Stimulated activated CD8-positive, alpha-beta memory T cell treated with anti-CD3 and anti-CD28 coated beads, Interleukin-4, amount 100 ng/mL, for 1 hour (primary cell): Measurements from ENCODE around the gene DNAJC15.

ENCODE experiments used
- DNase-seq, 2 donors: peaks; one replicate each; pipeline ENCODE4 v3.0.0-alpha.2; 2020; ENCODE audit warnings: low read depth in 2 of 2, low spot score in 1 of 2

The DNAJC15 gene

DNA sequence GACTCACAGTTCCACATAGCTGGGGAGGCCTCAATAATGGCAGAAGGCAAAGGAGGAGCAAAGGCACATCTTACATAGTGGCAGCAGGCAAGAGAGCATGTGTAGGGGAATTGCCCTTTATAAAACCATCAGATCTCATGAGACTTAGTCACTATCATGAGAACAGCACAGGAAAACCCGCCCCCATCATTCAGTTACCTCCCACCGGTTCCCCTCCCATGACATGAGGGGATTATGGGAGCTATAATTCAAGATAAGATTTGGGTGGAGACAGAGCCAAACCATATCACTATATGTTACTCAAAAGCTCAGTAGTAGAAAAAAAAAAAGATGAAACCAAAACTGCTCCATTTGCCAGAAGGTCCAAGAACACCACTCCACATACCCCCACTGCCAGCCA is 58.5 kb downstream of the DNAJC15 start:
- DNase-seq, result no peak

- no peak for DNase-seq
These were observed 60.4 kb downstream of the DNAJC15 start for GRCh38 chr13:43083750-43084149.

GRCh38 chr13:43085545-43085944 is 62.2 kb downstream of the DNAJC15 start:
- DNase-seq, result no peak

DNA sequence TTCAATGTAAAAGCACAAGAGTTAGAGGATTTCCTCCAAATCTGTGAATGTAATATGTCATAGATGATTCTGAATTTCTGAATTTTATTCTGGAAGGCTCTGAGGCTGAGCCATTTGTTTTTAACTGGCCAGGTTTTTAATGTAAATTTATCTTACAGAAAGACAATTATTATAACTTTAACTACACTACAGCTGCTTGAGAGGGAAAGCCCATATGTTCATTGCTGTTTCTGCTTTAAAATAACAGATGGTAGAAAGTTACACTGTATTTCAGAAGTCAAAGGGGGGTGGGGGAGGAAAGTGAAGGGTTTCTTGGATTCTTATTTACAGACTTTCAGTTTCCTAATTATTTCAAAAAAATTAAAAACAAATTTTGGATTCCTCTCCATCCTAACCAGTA is 62.8 kb downstream of the DNAJC15 start:
- DNase-seq, result no peak

- DNase-seq, result no peak
These were observed 64.7 kb downstream of the DNAJC15 start for GRCh38 chr13:43088093-43088511.

GRCh38 chr13:43089912-43090498 is 66.6 kb downstream of the DNAJC15 start:
- DNase-seq, result no peak

DNA sequence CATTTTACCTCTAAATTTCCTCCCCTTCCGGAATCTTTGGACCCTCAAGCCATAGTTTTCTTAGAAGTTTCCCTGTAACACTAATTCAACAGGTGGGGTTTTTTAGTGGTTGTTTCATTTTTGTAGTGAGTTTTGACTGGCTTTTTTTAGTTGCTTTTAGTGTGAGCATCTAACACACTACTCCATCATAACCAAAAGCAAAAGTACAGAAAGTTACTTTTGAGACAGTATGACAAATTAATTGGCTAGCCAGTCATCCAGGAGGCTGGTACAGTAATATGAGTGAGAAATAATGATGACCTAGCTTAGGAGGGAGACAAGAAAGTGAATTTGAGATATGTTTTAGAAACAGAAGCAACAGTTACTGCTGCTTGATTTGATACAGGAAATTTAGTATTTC is 71.5 kb downstream of the DNAJC15 start:
- DNase-seq, result no peak

DNA sequence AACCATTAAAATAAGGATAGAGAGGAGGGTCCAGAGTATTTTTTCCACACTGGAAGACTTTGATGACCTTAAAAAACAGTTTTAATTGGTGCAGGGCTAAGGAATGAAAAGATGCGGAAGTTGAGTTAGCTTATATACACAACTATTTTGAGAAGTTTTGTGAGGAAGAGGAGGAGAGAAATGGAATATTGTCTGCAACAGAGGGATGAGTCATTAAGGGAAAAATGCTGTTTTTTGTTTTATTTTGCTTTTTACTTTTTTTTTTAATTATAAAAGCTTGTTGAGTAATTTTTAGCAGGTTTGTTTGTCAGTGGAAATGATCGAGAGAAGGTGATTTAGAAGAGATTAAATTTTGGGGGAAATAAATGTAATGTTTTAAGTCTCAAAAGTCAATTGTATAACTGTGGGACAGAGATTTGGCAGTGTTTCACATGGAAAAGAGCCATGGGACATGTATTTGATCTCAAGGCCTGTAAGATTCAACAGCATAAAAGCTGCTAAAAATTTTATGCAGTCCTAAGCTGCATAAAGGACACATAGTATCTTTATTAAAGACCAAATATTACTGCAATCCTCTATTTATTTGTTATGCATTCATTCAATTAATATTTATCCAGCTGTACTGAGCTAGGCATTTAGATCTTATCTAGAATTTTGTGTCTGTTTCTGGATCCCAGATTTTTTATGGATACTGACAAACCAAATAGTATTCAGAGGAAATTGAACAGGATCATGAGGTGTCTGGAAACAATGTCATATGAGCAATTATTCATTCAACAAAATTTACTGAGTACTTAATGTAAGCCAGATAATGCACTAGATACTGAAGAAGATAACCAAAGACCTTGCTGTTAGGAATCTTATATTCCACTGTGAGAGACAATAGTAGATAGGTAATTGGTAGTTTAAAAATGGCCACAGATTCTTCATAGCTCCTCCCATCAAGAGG is 72.7 kb downstream of the DNAJC15 start:
- no peak for DNase-seq

GRCh38 chr13:43100667-43101066 is 77.3 kb downstream of the DNAJC15 start:
- no peak for DNase-seq

GRCh38 chr13:43102304-43102703 is 78.9 kb downstream of the DNAJC15 start:
- DNase-seq, result no peak

- DNase-seq, result no peak
These were observed 84.4 kb downstream of the DNAJC15 start for GRCh38 chr13:43107780-43108179.

DNA sequence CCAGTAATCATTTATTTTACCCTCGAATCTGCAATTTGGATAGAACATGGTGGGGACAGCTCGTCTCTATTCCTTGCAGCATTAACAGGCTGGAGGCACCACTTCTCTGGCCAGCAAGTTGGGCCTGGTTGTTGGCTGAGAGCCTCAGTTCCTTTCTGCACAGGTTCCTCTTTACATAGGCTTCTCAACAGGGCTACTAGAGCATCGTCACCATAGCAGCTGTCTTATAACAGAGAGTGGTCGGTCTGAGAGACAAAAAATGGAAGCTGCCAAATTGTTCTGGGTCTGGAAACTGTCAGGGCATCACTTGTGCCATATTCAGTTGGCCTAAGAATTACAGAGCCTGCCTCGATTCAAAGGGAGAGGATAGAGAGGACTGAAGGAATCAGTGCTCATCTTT is 86.7 kb downstream of the DNAJC15 start:
- DNase-seq, result no peak

GRCh38 chr13:43110658-43111057 is 87.3 kb downstream of the DNAJC15 start:
- DNase-seq, result no peak

DNA sequence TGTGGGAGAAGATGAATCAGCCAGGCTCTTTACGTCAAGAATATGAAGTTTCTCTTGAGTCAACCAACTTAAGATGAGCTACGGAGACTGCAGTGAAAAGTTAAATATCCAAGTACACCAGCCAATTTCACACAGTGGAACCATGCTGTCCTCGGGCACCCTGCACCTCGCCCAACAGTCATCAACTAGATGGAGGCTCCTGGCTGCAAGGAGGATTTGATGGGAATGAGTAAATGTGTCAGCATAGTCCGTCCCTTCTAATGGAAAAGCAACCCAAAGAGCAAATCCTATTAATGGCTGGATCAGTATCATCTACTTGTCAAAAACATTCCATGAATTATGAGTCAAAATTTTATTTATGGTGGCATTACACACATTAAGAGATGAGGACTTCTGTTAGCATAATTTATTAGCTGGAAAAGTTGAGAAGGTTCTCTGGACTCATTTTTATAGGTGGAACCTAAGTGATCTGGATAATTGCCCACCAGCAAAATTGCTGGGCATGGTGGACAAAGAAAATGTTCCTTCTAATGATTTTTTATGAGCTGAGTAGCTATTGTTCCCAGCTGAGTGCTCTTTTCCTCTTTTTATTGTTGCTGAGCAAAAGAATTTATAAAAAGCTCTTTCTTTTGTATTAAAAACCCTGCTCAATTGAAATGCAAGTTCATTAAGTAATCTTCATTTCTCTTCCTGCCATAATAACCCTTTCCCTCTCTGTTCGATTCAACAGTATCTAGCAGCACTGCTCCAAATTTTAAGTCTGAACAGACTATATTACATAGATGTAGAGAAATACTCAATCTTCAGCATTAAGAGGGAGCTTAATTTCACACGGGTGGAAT is 88.4 kb downstream of the DNAJC15 start:
- no peak for DNase-seq

- no peak for DNase-seq
These were observed 90.2 kb downstream of the DNAJC15 start for GRCh38 chr13:43113603-43114002.

DNA sequence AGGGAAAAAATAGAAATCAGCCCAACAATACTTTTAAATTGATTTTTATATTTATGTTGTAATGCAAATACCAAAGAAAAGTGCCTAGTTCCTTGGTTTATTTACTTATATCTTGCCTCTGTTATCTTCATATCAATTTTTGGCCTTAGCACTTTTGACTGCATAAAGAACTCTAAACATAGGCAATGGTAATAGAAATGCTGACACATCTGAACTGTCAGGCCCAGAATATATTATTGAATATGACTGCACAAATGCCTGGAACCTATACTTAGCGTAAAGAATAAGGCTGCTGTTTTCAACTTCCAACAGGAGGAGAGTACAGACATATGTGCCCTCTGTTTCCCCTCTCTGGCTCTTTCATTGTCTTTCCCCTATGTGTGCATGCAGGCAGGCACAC is 91.1 kb downstream of the DNAJC15 start:
- no peak for DNase-seq

GRCh38 chr13:43115141-43115540 is 91.8 kb downstream of the DNAJC15 start:
- no peak for DNase-seq

DNA sequence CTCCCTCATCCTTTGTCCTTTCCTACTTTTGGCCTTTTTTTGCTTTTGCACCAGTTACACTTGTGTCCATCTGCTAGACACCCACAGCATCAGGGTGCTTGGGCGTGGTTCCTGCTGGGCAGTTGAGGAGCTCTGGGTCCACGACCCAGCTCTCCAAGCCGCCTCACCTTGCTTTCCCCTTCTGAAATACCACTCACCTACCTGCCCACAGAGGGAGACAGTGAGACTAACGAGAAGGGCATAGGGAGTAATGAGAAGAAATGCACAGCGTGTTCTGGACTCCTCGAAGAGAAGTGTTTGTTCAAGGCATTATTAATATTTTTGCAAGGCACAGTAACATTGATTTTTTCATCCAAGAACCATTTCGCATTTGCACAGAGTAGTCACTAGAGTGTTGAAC is 92.9 kb downstream of the DNAJC15 start:
- DNase-seq, result no peak

- DNase-seq, result no peak
These were observed 95.1 kb downstream of the DNAJC15 start for GRCh38 chr13:43118521-43118920.

- no peak for DNase-seq
These were observed 95.8 kb downstream of the DNAJC15 start for GRCh38 chr13:43119206-43119605.

DNA sequence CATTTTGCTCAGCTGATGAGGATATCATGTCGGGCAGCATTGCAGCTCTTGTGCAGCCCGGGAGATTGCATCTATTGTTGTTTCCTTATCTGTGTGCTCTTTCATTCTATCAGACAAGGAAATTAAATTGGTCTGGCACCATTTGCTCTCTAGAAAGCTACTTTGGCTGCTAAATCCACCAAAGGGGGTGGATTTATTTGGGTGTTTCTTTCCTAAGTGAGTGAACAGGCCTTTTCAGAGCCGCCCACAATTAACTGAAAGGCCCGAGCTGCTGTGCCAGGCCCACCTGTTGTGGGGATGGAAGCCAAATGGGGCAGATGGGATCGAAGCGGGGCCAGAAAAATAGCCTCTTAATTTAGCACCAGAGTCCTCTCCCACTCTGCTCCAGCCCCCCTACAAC is 99.4 kb downstream of the DNAJC15 start:
- DNase-seq, result no peak

- DNase-seq, result no peak
These were observed 100.5 kb downstream of the DNAJC15 start for GRCh38 chr13:43123856-43124255.
